Mesendoderm (in vitro differentiated cells): ENCODE measurements around the gene INO80.
"Not testable (repeated sequence)": the region's sequence is repeated elsewhere in the genome, so short reads cannot be mapped to it uniquely, and the experiment has no call there.

Experiments used
- DNase-seq: peaks from one replicate; pipeline ENCODE4 v3.0.0; 2013
- H2AK5ac ChIP-seq: 2 replicates; pipeline ENCODE4 v1.6.1; 2013; ENCODE audit warnings: low read length, inconsistent platforms
- H2BK120ac ChIP-seq: 2 replicates; pipeline ENCODE4 v1.6.1; 2013; ENCODE audit warnings: low read depth, mild to moderate bottlenecking, low read length, moderate library complexity, mixed read lengths
- H2BK15ac ChIP-seq: replicated peaks from 2 replicates; pipeline ENCODE4 v1.6.1; 2013; ENCODE audit warnings: low read depth, mild to moderate bottlenecking, moderate library complexity
- H2BK5ac ChIP-seq: 2 replicates; pipeline ENCODE4 v1.6.1; 2013; ENCODE audit warnings: low read length, inconsistent platforms
- H3K18ac ChIP-seq: 2 replicates; pipeline ENCODE4 v1.6.1; 2013; ENCODE audit warnings: mild to moderate bottlenecking, low read length, mixed read lengths
- H3K23ac ChIP-seq: one replicate; pipeline ENCODE4 v1.6.1; 2013; ENCODE audit warnings: low read length
- H3K27ac ChIP-seq: 2 replicates; pipeline ENCODE4 v1.5.1; 2013; ENCODE audit warnings: low read depth, mild to moderate bottlenecking, inconsistent platforms, low read length, moderate library complexity
- H3K27me3 ChIP-seq: 2 replicates; pipeline ENCODE4 v1.6.1; 2013; ENCODE audit warnings: low read length, control low read depth, mild to moderate bottlenecking, inconsistent platforms; ENCODE audit not compliant: insufficient read depth, poor library complexity
- H3K36me3 ChIP-seq: 2 replicates; pipeline ENCODE4 v1.6.1; 2013; ENCODE audit warnings: low read length, inconsistent platforms; ENCODE audit not compliant: control insufficient read depth, insufficient read depth
- H3K4ac ChIP-seq: one replicate; pipeline ENCODE4 v1.6.1; 2013; ENCODE audit warnings: low read depth, mild to moderate bottlenecking, low read length, moderate library complexity
- H3K4me1 ChIP-seq: 2 replicates; pipeline ENCODE4 v1.6.1; 2013; ENCODE audit warnings: low read depth, low read length, inconsistent platforms; ENCODE audit not compliant: control insufficient read depth
- H3K4me2 ChIP-seq: 2 replicates; pipeline ENCODE4 v1.6.1; 2013; ENCODE audit warnings: low read length
- H3K4me3 ChIP-seq: 2 replicates; pipeline ENCODE4 v1.5.1; 2013; ENCODE audit warnings: mild to moderate bottlenecking, low read length
- H3K56ac ChIP-seq: one replicate; pipeline ENCODE4 v1.6.1; 2013; ENCODE audit warnings: low read length
- H3K79me1 ChIP-seq: 2 replicates; pipeline ENCODE4 v1.6.1; 2013; ENCODE audit warnings: low read length, inconsistent platforms
- H3K79me2 ChIP-seq: 2 replicates; pipeline ENCODE4 v1.6.1; 2013; ENCODE audit warnings: mild to moderate bottlenecking, low read length; ENCODE audit not compliant: control insufficient read depth, insufficient read depth
- H3K9ac ChIP-seq: 2 replicates; pipeline ENCODE4 v1.6.1; 2013; ENCODE audit warnings: low read length, inconsistent platforms
- H4K5ac ChIP-seq: one replicate; pipeline ENCODE4 v1.6.1; 2013; ENCODE audit warnings: low read length
- H4K8ac ChIP-seq: one replicate; pipeline ENCODE4 v1.6.1; 2013; ENCODE audit warnings: low read depth, mild to moderate bottlenecking, control low read depth, low read length, moderate library complexity
- WGBS: extraction: QIAGEN DNeasy Blood & Tissue Kit; methylation state at CpG from one replicate; pipeline ENCODE4 v1.1.7; 2013; ENCODE audit warnings: low lambda C conversion rate, missing lambda C conversion rate; ENCODE audit not compliant: insufficient coverage; ENCODE audit errors: extremely low coverage; 5-methylcytosine and 5-hydroxymethylcytosine counted together

The INO80 gene

GRCh38 chr15:40964006-40964405 is 152.1 kb downstream of the INO80 start:
- H2BK5ac ChIP-seq: no peak overlapping the region
- H3K27me3 ChIP-seq: no peaks in the 10 kb centered on the region
- no peak overlapping the region for H2BK15ac ChIP-seq
- H3K36me3 ChIP-seq: no peaks in the 10 kb centered on the region
- H3K79me1 ChIP-seq: no peaks in the 10 kb centered on the region
- H4K8ac ChIP-seq: no peak overlapping the region
- no peak overlapping the region for H3K4ac ChIP-seq
- no peak overlapping the region for H2AK5ac ChIP-seq
- H3K4me3 ChIP-seq: no peak overlapping the region
- no peaks in the 10 kb centered on the region for H3K79me2 ChIP-seq
- H3K4me1 ChIP-seq: no peaks in the 10 kb centered on the region
- DNase-seq: no peak
- no peak overlapping the region for H3K18ac ChIP-seq
- no peak overlapping the region for H3K9ac ChIP-seq
- WGBS: no CpG with 5 or more reads among the region's 8 CpGs
- no peak overlapping the region for H2BK120ac ChIP-seq
- H3K27ac ChIP-seq: no peak overlapping the region
- no peak overlapping the region for H3K4me2 ChIP-seq
- no peak overlapping the region for H4K5ac ChIP-seq
- H3K23ac ChIP-seq: no peak overlapping the region
- H3K56ac ChIP-seq: no peak overlapping the region

- H3K27ac ChIP-seq: no peak overlapping the region
- H3K4ac ChIP-seq: no peak overlapping the region
- H3K18ac ChIP-seq: no peak overlapping the region
- H3K4me1 ChIP-seq: no peaks in the 10 kb centered on the region
- H2BK15ac ChIP-seq: no peak overlapping the region
- H3K56ac ChIP-seq: no peak overlapping the region
- H2BK120ac ChIP-seq: no peak overlapping the region
- H2BK5ac ChIP-seq: no peak overlapping the region
- H3K9ac ChIP-seq: no peak overlapping the region
- H3K4me3 ChIP-seq: no peak overlapping the region
- no peak overlapping the region for H4K5ac ChIP-seq
- WGBS: no CpG with 5 or more reads among the region's 12 CpGs
- H3K36me3 ChIP-seq: no peaks in the 10 kb centered on the region
- no peak overlapping the region for H4K8ac ChIP-seq
- no peaks in the 10 kb centered on the region for H3K79me2 ChIP-seq
- H3K4me2 ChIP-seq: no peak overlapping the region
- H3K23ac ChIP-seq: no peak overlapping the region
- no peak overlapping the region for H2AK5ac ChIP-seq
- no peaks in the 10 kb centered on the region for H3K27me3 ChIP-seq
- H3K79me1 ChIP-seq: no peaks in the 10 kb centered on the region
- no peak for DNase-seq
These were observed 152.9 kb downstream of the INO80 start for GRCh38 chr15:40963201-40963600.

- not testable (repeated sequence) for H2AK5ac ChIP-seq, H3K27me3 ChIP-seq, H3K4me1 ChIP-seq, H2BK5ac ChIP-seq, H3K18ac ChIP-seq, H3K23ac ChIP-seq, H3K4me3 ChIP-seq, H3K9ac ChIP-seq, H3K36me3 ChIP-seq, H3K27ac ChIP-seq, DNase-seq, H4K8ac ChIP-seq, H3K79me2 ChIP-seq, H2BK120ac ChIP-seq, H3K4ac ChIP-seq, H4K5ac ChIP-seq, H2BK15ac ChIP-seq, H3K4me2 ChIP-seq, H3K79me1 ChIP-seq, H3K56ac ChIP-seq
- WGBS: no CpG with 5 or more reads among the region's 14 CpGs
These were observed 153.8 kb downstream of the INO80 start for GRCh38 chr15:40962317-40962716.

GRCh38 chr15:40961740-40962139 is 154.3 kb downstream of the INO80 start:
- not testable (repeated sequence) for H2AK5ac ChIP-seq, H3K27me3 ChIP-seq, H3K23ac ChIP-seq, H3K9ac ChIP-seq, H3K56ac ChIP-seq, H2BK5ac ChIP-seq, H3K4me3 ChIP-seq, H3K27ac ChIP-seq, H3K18ac ChIP-seq, H2BK120ac ChIP-seq, H3K79me2 ChIP-seq, H3K4me2 ChIP-seq, H2BK15ac ChIP-seq, H3K79me1 ChIP-seq, H4K8ac ChIP-seq, H3K4ac ChIP-seq, H3K36me3 ChIP-seq, DNase-seq, H3K4me1 ChIP-seq, H4K5ac ChIP-seq
- WGBS: no CpG with 5 or more reads among the region's 25 CpGs

GRCh38 chr15:40960925-40961324 is 155.2 kb downstream of the INO80 start:
- Histone ChIP-seq H3K27ac (no peak overlapping the region), H2BK15ac (no peak overlapping the region), H2BK120ac (no peak overlapping the region), H3K79me2 (no peaks in the 10 kb centered on the region), H2AK5ac (no peak overlapping the region), H3K27me3 (no peaks in the 10 kb centered on the region), H2BK5ac (no peak overlapping the region), H3K79me1 (no peaks in the 10 kb centered on the region), H3K4me2 (no peak overlapping the region), H3K4me3 (no peak overlapping the region), H3K4ac (no peak overlapping the region), H4K8ac (no peak overlapping the region), H3K23ac (no peak overlapping the region), H3K9ac (no peak overlapping the region), H3K4me1 (no peaks in the 10 kb centered on the region), H3K36me3 (no peaks in the 10 kb centered on the region), H3K18ac (no peak overlapping the region), H3K56ac (no peak overlapping the region), H4K5ac (no peak overlapping the region)
- no CpG with 5 or more reads among the region's 11 CpGs for WGBS
- DNase-seq: no peak

DNA sequence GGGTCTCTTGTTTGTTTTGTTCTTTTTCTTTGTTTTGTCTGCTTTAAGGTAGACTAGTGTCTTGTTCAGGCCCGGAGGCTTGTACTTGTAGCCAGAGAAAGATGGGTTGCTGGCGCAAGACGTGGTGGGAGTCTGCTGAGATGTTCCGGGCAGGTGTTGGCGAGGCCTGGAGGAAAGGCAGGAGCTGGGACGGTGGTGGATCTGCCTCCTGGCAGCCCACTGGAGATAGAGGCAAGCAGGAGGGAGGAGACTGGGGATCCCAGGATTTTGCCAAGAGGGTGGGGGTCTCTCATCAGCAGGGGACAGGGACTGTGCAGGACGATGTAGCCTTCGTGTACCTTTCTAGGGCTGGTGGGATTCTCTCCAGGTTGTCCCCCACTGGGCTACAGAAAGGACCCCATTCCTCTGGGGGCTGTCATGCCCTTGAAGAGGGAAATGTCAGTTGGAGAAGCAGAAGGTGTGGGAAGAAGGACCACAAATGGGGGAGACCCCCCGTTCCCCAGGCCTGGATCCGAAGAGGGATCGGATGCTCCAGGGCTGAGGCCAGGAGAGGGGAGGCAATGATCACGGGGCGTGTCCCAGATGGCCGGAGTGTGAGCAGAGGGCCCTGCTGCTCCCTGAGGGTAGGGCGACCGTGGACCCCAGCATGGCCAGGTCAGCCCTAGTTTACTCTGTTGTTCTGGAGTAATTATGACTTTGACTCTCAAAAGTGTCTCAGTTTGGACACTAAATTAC is 155.8 kb downstream of the INO80 start:
- no peaks in the 10 kb centered on the region for H3K4me1 ChIP-seq
- H3K27ac ChIP-seq: no peak overlapping the region
- no peak overlapping the region for H2BK15ac ChIP-seq
- no peak overlapping the region for H4K8ac ChIP-seq
- H3K79me2 ChIP-seq: peaks cover 2% of the 10 kb centered on the region
- WGBS: no CpG with 5 or more reads among the region's 16 CpGs
- DNase-seq: no peak
- H4K5ac ChIP-seq: no peak overlapping the region
- H3K56ac ChIP-seq: no peak overlapping the region
- H3K9ac ChIP-seq: no peak overlapping the region
- H3K79me1 ChIP-seq: peaks cover 3% of the 10 kb centered on the region
- H2AK5ac ChIP-seq: no peak overlapping the region
- H2BK5ac ChIP-seq: no peak overlapping the region
- H3K23ac ChIP-seq: no peak overlapping the region
- H2BK120ac ChIP-seq: no peak overlapping the region
- H3K4ac ChIP-seq: no peak overlapping the region
- H3K27me3 ChIP-seq: no peaks in the 10 kb centered on the region
- H3K18ac ChIP-seq: no peak overlapping the region
- H3K4me2 ChIP-seq: no peak overlapping the region
- H3K4me3 ChIP-seq: no peak overlapping the region
- H3K36me3 ChIP-seq: peaks cover 3% of the 10 kb centered on the region
